Fibroblast of lung (primary cell): ENCODE measurements around the gene ZRSR2. TPM values are rescaled to one million over a fixed set of nuclear protein-coding genes. Genes with fewer than 3 reads are reported as not detected.

Source experiments
- DNase-seq, 2 donors: peaks; one replicate each; pipeline versions ENCODE4 v3.0.0 to v3.0.0-alpha.2; 2010; ENCODE audit warnings: low read depth in 2 of 2
- H2AFZ ChIP-seq: 2 replicates; pipeline ENCODE4 v1.5.1; 2012; ENCODE audit warnings: low read length, control low read depth, inconsistent platforms
- H3K27ac ChIP-seq: 2 replicates; pipeline ENCODE4 v1.5.1; 2011; ENCODE audit warnings: low read length, control low read depth; ENCODE audit not compliant: insufficient read depth
- H3K27me3 ChIP-seq: 2 replicates; pipeline ENCODE4 v1.5.1; 2011; ENCODE audit warnings: mild to moderate bottlenecking, low read length; ENCODE audit not compliant: control insufficient read depth, insufficient read depth
- H3K36me3 ChIP-seq: 2 replicates; pipeline ENCODE4 v1.5.1; 2011; ENCODE audit warnings: low read length; ENCODE audit not compliant: control insufficient read depth, insufficient read depth
- H3K4me1 ChIP-seq: 2 replicates; pipeline ENCODE4 v1.5.1; 2011; ENCODE audit warnings: low read length; ENCODE audit not compliant: control insufficient read depth, insufficient read depth; ENCODE audit errors: extremely low read depth
- H3K4me2 ChIP-seq: 2 replicates; pipeline ENCODE4 v1.5.1; 2011; ENCODE audit warnings: low read length, control low read depth; ENCODE audit not compliant: insufficient read depth; ENCODE audit errors: extremely low read depth
- H3K4me3 ChIP-seq, 4 experiments: fragments of 200-600 bp in 1 of 4; sonication (generic) in 1 of 4; replicated peaks in 1 of 4; 2 replicates each; pipeline ENCODE4 v1.5.1; 2011 to 2016; ENCODE audit warnings: low read length in 4 of 4, low read depth in 3 of 4, mild to moderate bottlenecking in 3 of 4, control low read depth in 2 of 4, inconsistent platforms in 1 of 4, mixed read lengths in 1 of 4; ENCODE audit not compliant: insufficient read depth in 1 of 4; ENCODE audit errors: control extremely low read depth in 1 of 4
- H3K79me2 ChIP-seq: 2 replicates; pipeline ENCODE4 v1.5.1; 2012; ENCODE audit warnings: mild to moderate bottlenecking, low read length, inconsistent platforms; ENCODE audit not compliant: control insufficient read depth, insufficient read depth
- H3K9ac ChIP-seq: 2 replicates; pipeline ENCODE4 v1.5.1; 2011; ENCODE audit warnings: mild to moderate bottlenecking, low read length, control low read depth; ENCODE audit not compliant: insufficient read depth
- H3K9me3 ChIP-seq: 2 replicates; pipeline ENCODE4 v1.5.1; 2012; ENCODE audit warnings: low read depth, low read length; ENCODE audit not compliant: control insufficient read depth, insufficient read depth
- H4K20me1 ChIP-seq: 2 replicates; pipeline ENCODE4 v1.5.1; 2011; ENCODE audit warnings: low read length; ENCODE audit not compliant: control insufficient read depth, insufficient read depth; ENCODE audit errors: extremely low read depth
- EZH2 ChIP-seq: IDR thresholded peaks from 2 replicates; pipeline ENCODE4 v1.5.1; 2012; ENCODE audit warnings: low read length, control low read depth, mild to moderate bottlenecking; ENCODE audit errors: missing control alignments
- polyA plus RNA-seq, 2 donors: library from polyadenylated mRNA; depleted of rRNA in 1 of 2; stranded (reverse) in 1 of 2; unstranded in 1 of 2; fragments of >200 nt; gene quantifications; 2 replicates each; pipeline ENCODE4 v1.2.1, GENCODE V29; 2011 to 2012; ENCODE audit warnings: missing spikeins in 1 of 2
- total RNA-seq: library from RNA; depleted of rRNA; stranded (reverse); fragments of >200 nt; gene quantifications from 2 replicates; pipeline ENCODE4 v1.2.1, GENCODE V29; 2014
- TF ChIP-seq, protein P1 (sequence below), 2 donors: IDR thresholded peaks in 1 of 2; conservative IDR thresholded peaks in 1 of 2; 1 replicate in 1 of 2; 2 replicates in 1 of 2; pipeline ENCODE4 v1.5.1; 2011 to 2012; ENCODE audit warnings: low read length in 2 of 2, control low read depth in 1 of 2, inconsistent platforms in 1 of 2, low read depth in 1 of 2, mild to moderate bottlenecking in 1 of 2

The ZRSR2 gene
- total and polyA plus RNA-seq, 2 donors (not counting 1 experiment from before 2014, with no cell fraction given) = 6.6 to 8.1 TPM

DNA sequence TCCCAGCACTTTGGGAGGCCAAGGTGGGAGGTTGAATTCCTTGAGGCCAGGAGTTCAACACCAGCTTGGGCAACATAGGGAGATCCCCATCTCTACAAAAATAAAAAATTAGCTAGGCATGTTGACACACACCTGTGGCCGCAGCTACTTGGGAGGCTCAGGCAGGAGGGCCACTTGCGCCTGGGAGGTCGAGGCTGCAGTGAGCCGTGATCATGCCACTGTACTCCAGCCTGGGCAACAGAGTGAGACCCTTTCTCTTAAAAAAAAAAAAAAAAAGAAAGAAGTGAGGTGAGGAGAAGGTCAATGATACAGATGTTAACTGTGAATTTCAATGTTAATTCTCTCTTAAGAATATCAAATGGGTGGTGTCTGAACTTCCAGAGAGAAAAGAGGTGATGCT is 79.4 kb downstream of the ZRSR2 start:
- no peaks in the 10 kb centered on the region for H3K9me3 ChIP-seq
- no peaks in the 10 kb centered on the region for H3K27me3 ChIP-seq
- no peaks in the 10 kb centered on the region for H3K36me3 ChIP-seq
- no peak overlapping the region for H3K9ac ChIP-seq
- TF ChIP-seq, protein P1, sequence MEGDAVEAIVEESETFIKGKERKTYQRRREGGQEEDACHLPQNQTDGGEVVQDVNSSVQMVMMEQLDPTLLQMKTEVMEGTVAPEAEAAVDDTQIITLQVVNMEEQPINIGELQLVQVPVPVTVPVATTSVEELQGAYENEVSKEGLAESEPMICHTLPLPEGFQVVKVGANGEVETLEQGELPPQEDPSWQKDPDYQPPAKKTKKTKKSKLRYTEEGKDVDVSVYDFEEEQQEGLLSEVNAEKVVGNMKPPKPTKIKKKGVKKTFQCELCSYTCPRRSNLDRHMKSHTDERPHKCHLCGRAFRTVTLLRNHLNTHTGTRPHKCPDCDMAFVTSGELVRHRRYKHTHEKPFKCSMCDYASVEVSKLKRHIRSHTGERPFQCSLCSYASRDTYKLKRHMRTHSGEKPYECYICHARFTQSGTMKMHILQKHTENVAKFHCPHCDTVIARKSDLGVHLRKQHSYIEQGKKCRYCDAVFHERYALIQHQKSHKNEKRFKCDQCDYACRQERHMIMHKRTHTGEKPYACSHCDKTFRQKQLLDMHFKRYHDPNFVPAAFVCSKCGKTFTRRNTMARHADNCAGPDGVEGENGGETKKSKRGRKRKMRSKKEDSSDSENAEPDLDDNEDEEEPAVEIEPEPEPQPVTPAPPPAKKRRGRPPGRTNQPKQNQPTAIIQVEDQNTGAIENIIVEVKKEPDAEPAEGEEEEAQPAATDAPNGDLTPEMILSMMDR (conservative IDR thresholded peaks at IDR 0.05 in 1 of 2, IDR thresholded peaks at IDR 0.05 in 1 of 2; ENCODE audit: low read depth in 1 of 2, low read length in 2 of 2) = no peak
- no peak for TF ChIP-seq EZH2
- H3K4me1 ChIP-seq = no peaks in the 10 kb centered on the region
- no peaks in the 10 kb centered on the region for H3K79me2 ChIP-seq
- no peak for DNase-seq
- no peaks in the 10 kb centered on the region for H4K20me1 ChIP-seq
- H3K4me2 ChIP-seq = no peak overlapping the region
- H2AFZ ChIP-seq = no peak overlapping the region
- H3K27ac ChIP-seq = no peak overlapping the region
- no peak overlapping the region for H3K4me3 ChIP-seq

DNA sequence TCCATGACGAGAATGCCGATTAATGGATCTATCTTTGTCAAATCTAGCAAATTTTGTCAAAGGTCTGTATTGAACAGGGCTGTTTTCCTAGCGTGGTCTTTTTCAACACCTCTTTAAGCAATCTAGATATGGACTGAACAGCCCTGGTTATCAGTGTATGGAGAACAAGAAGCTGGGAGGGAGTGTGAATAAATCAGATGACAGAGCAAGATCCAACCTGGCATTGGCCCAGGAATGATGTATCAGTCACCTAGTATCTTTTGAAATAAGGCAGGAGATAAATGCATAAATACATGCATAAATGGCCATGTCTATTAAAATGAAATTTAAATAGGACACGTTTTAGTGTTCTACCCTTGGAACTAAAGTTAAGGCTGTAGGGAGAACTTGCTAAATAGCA is 80.0 kb downstream of the ZRSR2 start:
- H3K27ac ChIP-seq = no peak overlapping the region
- H3K27me3 ChIP-seq = no peaks in the 10 kb centered on the region
- H3K4me3 ChIP-seq = no peak overlapping the region
- no peak overlapping the region for H3K4me2 ChIP-seq
- H3K79me2 ChIP-seq = no peaks in the 10 kb centered on the region
- DNase-seq = no peak
- H2AFZ ChIP-seq = no peak overlapping the region
- no peaks in the 10 kb centered on the region for H3K36me3 ChIP-seq
- H3K9me3 ChIP-seq = no peaks in the 10 kb centered on the region
- no peak overlapping the region for H3K9ac ChIP-seq
- TF ChIP-seq, protein P1 (conservative IDR thresholded peaks at IDR 0.05 in 1 of 2, IDR thresholded peaks at IDR 0.05 in 1 of 2; ENCODE audit: low read depth in 1 of 2, low read length in 2 of 2) = no peak
- no peak for TF ChIP-seq EZH2
- H3K4me1 ChIP-seq = no peaks in the 10 kb centered on the region
- H4K20me1 ChIP-seq = no peaks in the 10 kb centered on the region

Other genes starting within 250 kb of the ZRSR2 start
- gene ACE2, start 189.5 kb upstream of the ZRSR2 start, total RNA-seq = not detected in 2 replicates
- not detected in 2 replicates for gene ACE2, start 189.5 kb upstream of the ZRSR2 start, polyA plus RNA-seq
- gene CLTRN, start 125.7 kb upstream of the ZRSR2 start, total RNA-seq = 0.26 and 0.50 TPM in 2 replicates
- gene CLTRN, start 125.7 kb upstream of the ZRSR2 start, polyA plus RNA-seq = 0.23 and 0.51 TPM in 2 replicates
- gene CA5B, start 52.2 kb upstream of the ZRSR2 start, total RNA-seq = 2.8 and 7.4 TPM in 2 replicates
- gene CA5B, start 52.2 kb upstream of the ZRSR2 start, polyA plus RNA-seq = 11.6 and 16.3 TPM in 2 replicates
- 32.6 and 71.8 TPM in 2 replicates for gene AP1S2, start 64.3 kb downstream of the ZRSR2 start, total RNA-seq
- gene AP1S2, start 64.3 kb downstream of the ZRSR2 start, polyA plus RNA-seq = 63.0 and 85.4 TPM in 2 replicates